Liver (tissue), 9 donors: Measurements from ENCODE around the gene P2RY13. TPM values are rescaled to one million over a fixed set of nuclear protein-coding genes. Genes with fewer than 3 reads are reported as not detected.

Experiments
- DNase-seq: peaks from one replicate; pipeline ENCODE4 v3.0.0-alpha.2; 2017; ENCODE audit warnings: low spot score
- H3K27ac ChIP-seq, 2 donors: one replicate each; pipeline ENCODE4 v1.7.0; 2013; ENCODE audit warnings: inconsistent platforms in 2 of 2, low read length in 2 of 2, control low read depth in 1 of 2, low read depth in 1 of 2, mild to moderate bottlenecking in 1 of 2
- H3K27me3 ChIP-seq, 4 donors: one replicate each; pipeline versions ENCODE4 v1.6.1 to v1.7.0; 2013; ENCODE audit warnings: low read length in 3 of 4, inconsistent platforms in 1 of 4, mild to moderate bottlenecking in 1 of 4, moderate library complexity in 1 of 4; ENCODE audit not compliant: control insufficient read depth in 4 of 4, insufficient read depth in 4 of 4
- H3K36me3 ChIP-seq, 4 donors: one replicate each; pipeline versions ENCODE4 v1.6.1 to v1.7.0; 2013; ENCODE audit warnings: low read length in 3 of 4, mild to moderate bottlenecking in 3 of 4, low read depth in 1 of 4, moderate library complexity in 1 of 4; ENCODE audit not compliant: control insufficient read depth in 4 of 4, insufficient read depth in 3 of 4
- H3K4me1 ChIP-seq, 4 donors: one replicate each; pipeline versions ENCODE4 v1.6.1 to v1.7.0; 2013; ENCODE audit warnings: low read length in 3 of 4, mild to moderate bottlenecking in 3 of 4, moderate library complexity in 1 of 4; ENCODE audit not compliant: control insufficient read depth in 4 of 4, insufficient read depth in 4 of 4
- H3K4me3 ChIP-seq, 3 donors: one replicate each; pipeline versions ENCODE4 v1.6.1 to v1.7.0; 2013; ENCODE audit warnings: low read length in 3 of 3, control low read depth in 1 of 3, low read depth in 1 of 3, mild to moderate bottlenecking in 1 of 3
- H3K9ac ChIP-seq, 2 donors: one replicate each; pipeline ENCODE4 v1.7.0; 2013; ENCODE audit warnings: low read length in 2 of 2, mild to moderate bottlenecking in 2 of 2, moderate library complexity in 2 of 2, control low read depth in 1 of 2, low read depth in 1 of 2
- H3K9me3 ChIP-seq, 4 donors: one replicate each; pipeline versions ENCODE4 v1.6.1 to v1.7.0; 2013; ENCODE audit warnings: low read length in 3 of 4; ENCODE audit not compliant: control insufficient read depth in 4 of 4
- ATF3 ChIP-seq: IDR thresholded peaks from 2 replicates; pipeline ENCODE4 v1.6.1; 2016; ENCODE audit warnings: antibody characterized with exemption
- CTCF ChIP-seq: fragments of 150-350 bp; IDR thresholded peaks from 2 replicates; pipeline ENCODE4 v1.5.1; 2017; ENCODE audit warnings: improper control_type of control experiment, low read depth, low read length; ENCODE audit not compliant: missing input control
- EGR1 ChIP-seq, 2 donors: IDR thresholded peaks; 2 replicates each; pipeline ENCODE4 v1.6.1; 2016 to 2018; ENCODE audit warnings: antibody characterized with exemption in 2 of 2, low read depth in 2 of 2
- FOXA1 ChIP-seq: IDR thresholded peaks from 2 replicates; pipeline ENCODE4 v1.6.1; 2016; ENCODE audit warnings: antibody characterized with exemption
- FOXA2 ChIP-seq: IDR thresholded peaks from 2 replicates; pipeline ENCODE4 v1.6.1; 2016; ENCODE audit warnings: antibody characterized with exemption
- GABPA ChIP-seq, 2 donors: IDR thresholded peaks in 1 of 2; conservative IDR thresholded peaks in 1 of 2; 2 replicates each; pipeline ENCODE4 v1.6.1; 2016; ENCODE audit warnings: antibody characterized with exemption in 2 of 2, mild to moderate bottlenecking in 1 of 2, moderate library complexity in 1 of 2
- HNF4A ChIP-seq, 2 donors: conservative IDR thresholded peaks; 2 replicates each; pipeline ENCODE4 v1.6.1; 2016; ENCODE audit warnings: antibody characterized with exemption in 2 of 2, mild to moderate bottlenecking in 2 of 2
- HNF4G ChIP-seq: IDR thresholded peaks from 2 replicates; pipeline ENCODE4 v1.6.1; 2016; ENCODE audit warnings: antibody characterized with exemption
- NR2F2 ChIP-seq: IDR thresholded peaks from 2 replicates; pipeline ENCODE4 v1.6.1; 2016; ENCODE audit warnings: antibody characterized with exemption
- RAD21 ChIP-seq, 2 donors: IDR thresholded peaks; 2 replicates each; pipeline ENCODE4 v1.6.1; 2016; ENCODE audit warnings: antibody characterized with exemption in 2 of 2, mild to moderate bottlenecking in 2 of 2
- REST ChIP-seq: IDR thresholded peaks from 2 replicates; pipeline ENCODE4 v1.6.1; 2016; ENCODE audit warnings: antibody characterized with exemption, mild to moderate bottlenecking
- RXRA ChIP-seq, 2 donors: IDR thresholded peaks; 2 replicates each; pipeline ENCODE4 v1.6.1; 2017 to 2018; ENCODE audit warnings: antibody characterized with exemption in 2 of 2, mild to moderate bottlenecking in 1 of 2
- SP1 ChIP-seq: IDR thresholded peaks from 2 replicates; pipeline ENCODE4 v1.6.1; 2018; ENCODE audit warnings: antibody characterized with exemption, mild to moderate bottlenecking
- TAF1 ChIP-seq: conservative IDR thresholded peaks from 2 replicates; pipeline ENCODE4 v1.6.1; 2016; ENCODE audit warnings: antibody characterized with exemption, mild to moderate bottlenecking
- YY1 ChIP-seq: IDR thresholded peaks from 2 replicates; pipeline ENCODE4 v1.6.1; 2016; ENCODE audit warnings: antibody characterized with exemption, mild to moderate bottlenecking
- WGBS: extraction: QIAGEN DNeasy Blood & Tissue Kit; methylation state at CpG from one replicate; pipeline ENCODE4 v1.1.7; 2013; 5-methylcytosine and 5-hydroxymethylcytosine counted together
- polyA plus RNA-seq, 2 donors: library from polyadenylated mRNA; stranded (reverse) in 1 of 2; unstranded in 1 of 2; fragments of 200-250 nt in 1 of 2; fragments of >200 nt in 1 of 2; fragmentation: Nextera tagmentation in 1 of 2; extraction: Ambion mirVana in 1 of 2; gene quantifications; one replicate each; pipeline versions ENCODE4 v1.2.1 to v1.2.3, GENCODE V29; 2013 to 2015
- total RNA-seq, 2 donors: library from RNA; depleted of rRNA; stranded (reverse); fragments of >200 nt; gene quantifications; one replicate each; pipeline ENCODE4 v1.2.3, GENCODE V29; 2014
- TF ChIP-seq, protein P1 (sequence below): IDR thresholded peaks from 2 replicates; pipeline ENCODE4 v1.6.1; 2016; ENCODE audit warnings: antibody characterized with exemption
- TF ChIP-seq, protein P2 (sequence below): IDR thresholded peaks from 2 replicates; pipeline ENCODE4 v1.6.1; 2016; ENCODE audit warnings: antibody characterized with exemption
- donor health status: healthy.
- donor health status: healthy.
- donor health status: healthy.
- donor health status: healthy.
- donor health status: healthy.

The P2RY13 gene
- total and polyA plus RNA-seq, 4 donors = 1.3 to 6.1 (median 3.2) TPM

DNA sequence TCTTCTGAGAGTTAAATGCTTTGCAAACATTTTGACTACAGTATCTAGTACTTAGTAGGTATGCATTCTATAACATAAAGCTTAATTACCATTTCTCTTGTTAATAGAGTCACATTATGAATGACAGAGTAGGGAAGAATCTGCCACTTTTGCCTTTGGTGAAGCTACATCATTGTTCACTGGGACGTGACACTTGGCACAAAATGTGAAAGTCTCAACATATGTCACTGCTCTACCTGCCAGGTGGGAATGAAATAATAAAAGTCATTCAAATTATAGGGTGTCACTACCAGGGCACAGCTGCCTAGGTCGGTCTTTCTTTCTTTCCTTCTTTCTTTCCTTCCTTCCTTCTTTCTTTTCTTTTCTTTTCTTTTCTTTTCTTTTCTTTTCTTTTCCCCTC lies 30.3 kb downstream of the P2RY13 start:
- H3K36me3 ChIP-seq = no peaks in the 10 kb centered on the region
- 88% methylated on average over 2 of the region's 2 CpGs for WGBS
- no peak overlapping the region for H3K4me3 ChIP-seq
- H3K9ac ChIP-seq = no peak overlapping the region
- peaks cover 0 to 2% (median 0%) of the 10 kb centered on the region in 4 donors for H3K27me3 ChIP-seq
- no peak for DNase-seq
- no peaks in the 10 kb centered on the region for H3K9me3 ChIP-seq
- TF ChIP-seq FOXA1 (no peak), RAD21 (IDR thresholded peaks at IDR 0.05) (no peak)
- H3K27ac ChIP-seq = no peak overlapping the region
- no peaks in the 10 kb centered on the region for H3K4me1 ChIP-seq

DNA sequence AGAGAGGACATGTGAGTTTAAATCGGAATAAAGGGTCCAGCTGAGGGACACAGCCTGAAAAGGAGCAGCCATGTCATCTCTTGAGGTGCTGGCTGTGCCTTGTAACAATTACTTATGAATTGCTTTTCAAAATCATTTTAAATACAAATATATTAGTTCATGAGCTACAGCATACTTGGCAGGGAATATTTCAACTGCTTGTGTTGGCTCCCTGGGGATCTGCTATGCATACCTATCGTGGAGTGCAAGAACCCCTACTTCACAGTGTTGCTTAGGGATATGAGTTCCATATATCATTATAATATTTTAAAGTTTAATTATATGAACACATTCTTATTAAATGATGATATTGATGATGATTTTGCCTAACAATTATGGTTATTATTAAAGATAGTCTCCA lies 31.9 kb downstream of the P2RY13 start:
- DNase-seq = no peak
- H3K9me3 ChIP-seq = no peaks in the 10 kb centered on the region
- WGBS = 67% methylated on average over 2 of the region's 2 CpGs

More for the DNA sequence above, 31.9 kb downstream of the P2RY13 start:
- Histone ChIP-seq H3K27ac (no peak overlapping the region), H3K36me3 (no peaks in the 10 kb centered on the region), H3K4me1 (no peaks in the 10 kb centered on the region), H3K9ac (no peak overlapping the region), H3K27me3 (peaks cover 0 to 2% (median 0%) of the 10 kb centered on the region in 4 donors), H3K4me3 (no peak overlapping the region)
- TF ChIP-seq FOXA1 = no peak
- TF ChIP-seq NR2F2 = no peak
- no peak for TF ChIP-seq HNF4A (conservative IDR thresholded peaks at IDR 0.05)
- TF ChIP-seq HNF4G = no peak
- no peak for TF ChIP-seq EGR1 (IDR thresholded peaks at IDR 0.05; ENCODE audit: low read depth in 2 of 2)
- no peak for TF ChIP-seq RXRA (IDR thresholded peaks at IDR 0.05)
- no peak for TF ChIP-seq FOXA2
- no peak for TF ChIP-seq GABPA (IDR thresholded peaks at IDR 0.05 in 1 of 2, conservative IDR thresholded peaks at IDR 0.05 in 1 of 2)
- TF ChIP-seq, protein P1, sequence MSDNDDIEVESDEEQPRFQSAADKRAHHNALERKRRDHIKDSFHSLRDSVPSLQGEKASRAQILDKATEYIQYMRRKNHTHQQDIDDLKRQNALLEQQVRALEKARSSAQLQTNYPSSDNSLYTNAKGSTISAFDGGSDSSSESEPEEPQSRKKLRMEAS = no peak
- TF ChIP-seq TAF1 = no peak
- TF ChIP-seq CTCF = no peak
- no peak for TF ChIP-seq REST
- TF ChIP-seq, protein P2, sequence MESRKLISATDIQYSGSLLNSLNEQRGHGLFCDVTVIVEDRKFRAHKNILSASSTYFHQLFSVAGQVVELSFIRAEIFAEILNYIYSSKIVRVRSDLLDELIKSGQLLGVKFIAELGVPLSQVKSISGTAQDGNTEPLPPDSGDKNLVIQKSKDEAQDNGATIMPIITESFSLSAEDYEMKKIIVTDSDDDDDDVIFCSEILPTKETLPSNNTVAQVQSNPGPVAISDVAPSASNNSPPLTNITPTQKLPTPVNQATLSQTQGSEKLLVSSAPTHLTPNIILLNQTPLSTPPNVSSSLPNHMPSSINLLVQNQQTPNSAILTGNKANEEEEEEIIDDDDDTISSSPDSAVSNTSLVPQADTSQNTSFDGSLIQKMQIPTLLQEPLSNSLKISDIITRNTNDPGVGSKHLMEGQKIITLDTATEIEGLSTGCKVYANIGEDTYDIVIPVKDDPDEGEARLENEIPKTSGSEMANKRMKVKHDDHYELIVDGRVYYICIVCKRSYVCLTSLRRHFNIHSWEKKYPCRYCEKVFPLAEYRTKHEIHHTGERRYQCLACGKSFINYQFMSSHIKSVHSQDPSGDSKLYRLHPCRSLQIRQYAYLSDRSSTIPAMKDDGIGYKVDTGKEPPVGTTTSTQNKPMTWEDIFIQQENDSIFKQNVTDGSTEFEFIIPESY = no peak
- TF ChIP-seq ATF3 = no peak
- TF ChIP-seq YY1 = no peak
- TF ChIP-seq SP1 = no peak
